GM10248 (cell line): ENCODE results near the gene LSM4.

Source experiments
- CTCF ChIA-PET: fragments of 300-600 bp; sonication (Branson Sonifier 250); formaldehyde crosslinking; extraction: SDS; loops from one replicate; lab custom pipeline; 2021; ENCODE audit warnings: antibody characterized with exemption; lab: Yijun Ruan, JAX
- POLR2A ChIA-PET: fragments of 350-650 bp; sonication (Branson Sonifier 250); formaldehyde crosslinking; extraction: SDS; loops from one replicate; lab custom pipeline; 2020; ENCODE audit warnings: antibody characterized with exemption; lab: Yijun Ruan, JAX
- DNase-seq: peaks from one replicate; pipeline ENCODE4 v3.0.0; 2012; ENCODE audit errors: extremely low spot score
- TF ChIP-seq, protein P1 (sequence below): IDR thresholded peaks from 2 replicates; pipeline ENCODE4 v1.5.1; 2012; ENCODE audit warnings: mild to moderate bottlenecking, low read depth; ENCODE audit errors: extremely low read depth, missing control alignments, control extremely low read depth

Gene LSM4

DNA sequence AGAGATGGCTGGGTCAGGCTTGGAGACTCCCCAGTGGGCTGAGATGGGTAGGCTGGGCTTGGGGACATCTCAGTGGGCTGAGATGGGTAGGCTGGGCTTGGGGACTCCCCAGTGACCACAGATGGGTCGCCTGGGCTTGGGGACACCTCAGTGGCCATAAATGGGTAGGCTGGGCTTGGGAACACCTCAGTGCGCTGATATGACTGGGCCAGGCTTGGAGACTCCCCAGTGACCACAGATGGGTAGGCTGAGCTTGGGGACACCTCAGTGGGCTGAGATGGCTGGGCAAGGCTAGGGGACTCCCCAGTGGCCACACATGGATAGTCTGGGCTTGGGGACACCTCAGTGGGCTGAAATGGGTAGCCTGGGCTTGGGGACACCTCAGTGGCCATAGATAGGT is 61.4 kb downstream of the LSM4 start:
- ChIA-PET POLR2A (interaction anchor here (0.7 to 1.8 kb wide), 4 partner anchors 18 to 44 kb away, joined by 3 to 7 read pairs (median 4); partner anchors contain the start of gene JUND), CTCF (interaction anchor here (0.6 to 5.3 kb wide), 12 partner anchors 10 to 190 kb away, joined by 3 to 42 read pairs (median 4); partner anchors contain the start of gene RAB3A)
- DNase-seq = no peak
- TF ChIP-seq, protein P1, sequence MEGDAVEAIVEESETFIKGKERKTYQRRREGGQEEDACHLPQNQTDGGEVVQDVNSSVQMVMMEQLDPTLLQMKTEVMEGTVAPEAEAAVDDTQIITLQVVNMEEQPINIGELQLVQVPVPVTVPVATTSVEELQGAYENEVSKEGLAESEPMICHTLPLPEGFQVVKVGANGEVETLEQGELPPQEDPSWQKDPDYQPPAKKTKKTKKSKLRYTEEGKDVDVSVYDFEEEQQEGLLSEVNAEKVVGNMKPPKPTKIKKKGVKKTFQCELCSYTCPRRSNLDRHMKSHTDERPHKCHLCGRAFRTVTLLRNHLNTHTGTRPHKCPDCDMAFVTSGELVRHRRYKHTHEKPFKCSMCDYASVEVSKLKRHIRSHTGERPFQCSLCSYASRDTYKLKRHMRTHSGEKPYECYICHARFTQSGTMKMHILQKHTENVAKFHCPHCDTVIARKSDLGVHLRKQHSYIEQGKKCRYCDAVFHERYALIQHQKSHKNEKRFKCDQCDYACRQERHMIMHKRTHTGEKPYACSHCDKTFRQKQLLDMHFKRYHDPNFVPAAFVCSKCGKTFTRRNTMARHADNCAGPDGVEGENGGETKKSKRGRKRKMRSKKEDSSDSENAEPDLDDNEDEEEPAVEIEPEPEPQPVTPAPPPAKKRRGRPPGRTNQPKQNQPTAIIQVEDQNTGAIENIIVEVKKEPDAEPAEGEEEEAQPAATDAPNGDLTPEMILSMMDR = no peak

DNA sequence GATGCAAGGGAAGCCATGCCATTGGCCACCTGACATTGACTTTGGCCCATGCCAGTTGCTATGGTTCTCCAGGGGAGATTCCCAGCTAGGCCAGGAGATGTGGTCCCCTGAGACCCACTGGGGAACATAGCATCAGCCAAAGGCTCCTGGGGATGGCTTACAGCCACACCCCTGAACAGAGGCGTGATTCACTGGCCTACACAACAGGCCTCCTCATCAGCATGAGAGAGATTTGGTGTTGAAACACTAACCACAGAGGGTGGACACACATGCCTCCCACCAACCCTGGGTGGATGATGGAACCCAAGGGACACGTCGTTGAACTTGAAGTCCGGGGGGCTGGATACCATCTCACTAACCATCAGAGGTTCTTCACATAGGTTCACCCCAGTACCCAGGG is 63.0 kb downstream of the LSM4 start:
- TF ChIP-seq, protein P1 = no peak
- ChIA-PET POLR2A (interaction anchor here (1.8 kb wide), 1 partner anchor 21 kb away, joined by 7 read pairs; the partner anchor contains the start of gene JUND), CTCF (interaction anchor here (0.8 to 5.3 kb wide), 5 partner anchors 8 to 69 kb away, joined by 3 to 42 read pairs (median 5); no protein-coding TSS in a partner anchor)
- no peak for DNase-seq

DNA sequence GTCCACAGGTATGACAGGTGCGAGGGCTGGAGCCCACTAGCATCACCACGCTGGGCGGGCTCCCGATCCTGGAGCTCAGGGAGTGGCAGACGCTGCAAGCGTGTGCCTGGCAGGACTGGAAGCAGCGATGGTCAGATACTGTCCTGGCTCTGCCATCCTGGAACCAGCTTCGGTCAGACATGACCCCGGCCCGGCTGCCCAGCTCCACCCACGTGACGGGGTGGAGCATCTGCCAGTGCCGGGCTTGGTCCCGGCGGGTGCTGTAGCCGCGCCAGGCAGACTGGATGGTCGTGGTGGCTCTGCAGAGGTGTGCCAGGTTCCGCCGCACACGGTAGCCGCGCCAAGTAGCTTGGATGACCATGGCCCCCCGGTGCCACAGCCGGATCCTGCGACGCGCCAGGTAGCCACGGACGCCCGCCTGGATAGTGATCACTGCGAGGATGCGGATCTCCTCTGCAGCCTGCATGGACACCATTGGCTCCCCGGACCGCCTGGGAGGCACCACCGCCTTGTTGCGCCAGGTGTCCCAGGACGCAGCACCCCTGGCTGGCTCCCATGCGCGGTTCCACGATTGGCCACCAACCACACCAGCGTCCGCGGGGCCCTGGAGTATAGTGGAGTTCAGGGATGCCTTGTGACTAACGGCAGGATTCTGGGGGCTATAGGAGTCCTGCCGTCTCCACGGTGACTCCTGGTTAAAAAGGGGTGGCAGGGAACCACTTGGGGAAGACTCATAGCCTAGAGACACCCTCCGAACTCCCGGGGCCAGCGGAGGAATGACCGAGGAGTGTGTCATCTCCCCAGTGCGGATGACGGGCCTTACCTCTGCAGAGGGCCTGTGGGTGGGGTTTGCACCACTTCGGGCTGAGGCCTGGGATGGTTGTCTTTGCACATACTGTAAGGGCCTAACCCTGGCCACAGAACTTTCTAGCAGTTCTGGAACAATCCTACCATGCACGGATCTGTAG is 65.1 kb downstream of the LSM4 start:
- ChIA-PET CTCF (interaction anchor here (0.6 to 15.1 kb wide), 3 partner anchors 7 to 51 kb away, joined by 3 to 228 read pairs (median 4); partner anchors contain the start of gene RAB3A), POLR2A (interaction anchor here (1.1 to 1.4 kb wide), 2 partner anchors 21 to 24 kb away, joined by 3 to 6 read pairs; partner anchors contain the start of gene JUND)
- TF ChIP-seq, protein P1 = no peak
- no peak for DNase-seq
